ENCODE results near the gene CTNNBL1.

Gene CTNNBL1

DNA sequence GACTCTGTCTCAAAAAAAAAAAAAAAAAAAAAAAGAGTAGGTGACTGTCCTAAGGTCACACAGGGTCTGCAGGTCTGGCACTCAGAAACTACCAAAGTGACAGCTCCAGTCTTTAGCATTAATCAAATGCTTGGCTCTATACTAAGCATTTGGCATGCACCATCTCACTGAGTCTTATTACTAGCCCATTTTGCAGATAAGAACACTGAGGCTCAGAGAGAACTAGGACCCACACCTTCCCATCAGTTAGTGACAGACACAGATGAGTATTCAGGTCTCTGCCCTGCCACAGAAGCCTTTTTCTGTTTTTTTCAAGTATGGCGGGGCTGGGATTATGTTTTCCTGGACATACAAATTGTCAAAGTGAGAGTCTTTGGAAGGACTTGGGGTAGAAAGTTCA lies 186.0 kb downstream of the CTNNBL1 start:
- no peak for DNase-seq (ENCODE audit: low spot score)

DNA sequence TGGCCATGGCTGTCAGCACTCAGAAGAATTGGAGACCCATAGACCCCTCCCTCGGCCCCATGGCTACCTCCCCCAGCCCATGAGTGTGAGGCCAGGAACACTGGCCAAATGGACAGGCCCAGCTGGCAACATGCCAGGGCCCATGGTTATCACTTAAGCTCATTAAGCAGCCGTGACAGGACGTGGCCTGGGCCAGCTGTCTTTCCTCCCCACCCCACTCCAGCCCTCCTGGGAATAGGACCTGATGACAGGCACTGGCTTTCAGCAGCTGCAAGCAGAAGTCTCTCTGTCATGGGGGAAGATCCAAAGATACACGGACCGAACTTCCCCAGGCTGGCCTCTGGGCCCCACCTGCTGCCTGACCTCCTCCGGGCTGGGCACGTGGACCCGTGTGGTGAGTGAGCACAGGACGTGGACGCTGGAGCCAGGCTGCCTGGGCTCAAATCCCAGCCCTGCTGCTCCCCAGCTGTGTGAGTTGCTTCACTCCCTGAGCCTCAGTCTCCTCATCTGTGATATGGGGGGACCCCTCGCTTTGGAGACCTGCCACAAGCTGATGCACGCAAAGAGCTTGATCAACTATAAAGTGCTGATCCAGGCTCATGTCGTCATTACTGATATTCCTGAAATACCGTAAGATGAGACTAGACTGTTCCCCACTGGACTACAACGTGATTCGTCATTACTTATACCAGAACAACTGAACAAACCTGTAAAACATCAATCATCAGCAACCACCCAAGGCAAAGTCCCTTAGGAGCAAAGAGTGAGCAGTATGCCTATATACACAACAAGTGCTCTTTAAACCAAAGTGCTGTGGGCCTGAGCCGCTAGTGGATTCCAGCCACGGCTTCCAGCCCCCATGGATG lies 187.1 kb downstream of the CTNNBL1 start:
- DNase-seq (ENCODE audit: low spot score) = no peak

DNA sequence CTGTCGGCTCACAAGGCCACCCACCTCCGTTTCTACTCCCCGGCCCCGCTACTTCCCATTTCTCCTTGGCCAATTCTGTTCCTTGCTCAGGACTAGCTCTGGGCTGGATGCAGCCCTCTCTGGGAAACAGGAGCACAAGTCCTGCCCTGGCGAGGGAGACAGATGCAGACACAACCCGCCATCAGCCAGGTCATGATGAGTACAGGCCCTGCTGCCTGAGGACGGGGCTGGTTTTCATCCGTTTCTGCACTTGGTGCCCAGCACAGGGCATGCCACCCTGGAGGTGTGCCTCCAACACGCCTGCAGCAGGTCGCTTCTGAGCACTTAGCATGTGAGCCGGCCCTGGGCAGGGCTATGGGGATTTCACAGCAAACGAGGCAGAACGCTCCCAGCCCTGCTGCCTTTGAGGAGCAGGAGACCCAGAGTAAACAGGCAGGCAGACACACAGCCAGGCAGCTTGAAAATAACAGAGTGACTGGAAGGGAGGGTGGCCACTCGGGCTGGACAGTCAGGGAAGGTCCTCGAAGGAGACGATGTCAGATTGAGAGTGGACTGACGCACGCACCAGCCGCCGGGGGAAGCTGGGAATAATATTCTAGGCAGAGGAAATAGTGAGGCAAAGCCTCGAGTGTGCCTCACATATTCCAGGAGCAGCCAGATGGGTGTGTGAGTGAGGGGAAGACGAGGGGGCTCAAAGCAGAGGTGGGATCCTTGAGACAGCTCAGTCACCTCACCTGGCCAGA lies 187.9 kb downstream of the CTNNBL1 start:
- DNase-seq (ENCODE audit: low spot score) = no peak

DNA sequence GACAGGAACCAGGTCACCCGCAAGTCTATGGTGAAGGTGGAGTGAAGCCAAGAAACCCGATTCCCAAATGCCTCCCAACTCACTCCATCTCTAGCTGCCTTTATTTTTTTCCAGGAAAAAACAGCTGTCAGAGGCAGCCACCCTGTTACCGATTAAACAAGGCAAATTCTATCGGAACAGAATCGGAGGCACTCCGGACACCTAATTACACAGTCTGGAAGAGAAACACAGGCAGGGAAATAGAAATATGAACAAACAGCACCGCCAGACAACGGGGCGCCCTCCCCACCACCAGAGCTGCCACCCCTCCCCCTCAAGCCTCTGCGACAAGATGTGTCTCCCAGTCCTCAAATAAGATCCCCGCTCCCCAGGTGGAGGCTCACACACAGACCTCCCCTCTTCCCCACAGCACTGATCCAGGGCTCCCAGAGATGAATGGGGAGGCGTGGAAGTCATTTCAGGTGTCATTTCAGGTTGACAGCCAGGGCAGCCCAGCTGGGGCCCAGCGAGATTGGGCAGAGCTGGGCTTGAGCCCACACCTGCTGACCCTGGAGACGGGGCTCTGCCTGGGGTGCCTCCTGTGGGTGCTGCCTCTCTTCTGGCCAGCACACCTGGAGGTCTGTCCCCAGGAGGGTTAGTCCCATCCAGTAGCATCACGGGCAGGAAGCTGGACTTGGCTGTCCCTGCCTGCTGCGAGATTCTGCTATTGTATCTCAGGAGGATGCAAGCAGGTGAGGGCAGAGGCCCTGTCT lies 189.3 kb downstream of the CTNNBL1 start:
- DNase-seq (ENCODE audit: low spot score) = no peak

DNA sequence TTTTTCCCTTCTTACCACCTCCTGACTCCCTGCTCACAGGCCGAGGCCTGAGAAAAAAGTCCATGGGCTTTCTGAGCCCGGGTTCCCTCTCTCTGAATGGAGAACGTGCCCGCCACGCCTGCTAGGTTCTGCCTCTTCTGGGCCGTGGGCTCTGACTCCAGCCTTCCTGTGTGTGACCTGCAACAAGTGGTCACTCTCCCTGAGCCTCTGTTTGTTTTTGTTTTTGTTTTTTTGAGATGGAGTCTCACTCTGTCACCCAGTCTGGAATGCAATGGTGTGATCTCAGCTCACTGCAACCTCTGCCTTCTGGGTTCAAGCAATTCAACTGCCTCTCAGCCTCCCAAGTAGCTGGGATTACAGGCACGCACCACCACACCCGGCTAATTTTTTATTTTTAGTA lies 191.2 kb downstream of the CTNNBL1 start:
- DNase-seq (ENCODE audit: low spot score) = no peak

DNA sequence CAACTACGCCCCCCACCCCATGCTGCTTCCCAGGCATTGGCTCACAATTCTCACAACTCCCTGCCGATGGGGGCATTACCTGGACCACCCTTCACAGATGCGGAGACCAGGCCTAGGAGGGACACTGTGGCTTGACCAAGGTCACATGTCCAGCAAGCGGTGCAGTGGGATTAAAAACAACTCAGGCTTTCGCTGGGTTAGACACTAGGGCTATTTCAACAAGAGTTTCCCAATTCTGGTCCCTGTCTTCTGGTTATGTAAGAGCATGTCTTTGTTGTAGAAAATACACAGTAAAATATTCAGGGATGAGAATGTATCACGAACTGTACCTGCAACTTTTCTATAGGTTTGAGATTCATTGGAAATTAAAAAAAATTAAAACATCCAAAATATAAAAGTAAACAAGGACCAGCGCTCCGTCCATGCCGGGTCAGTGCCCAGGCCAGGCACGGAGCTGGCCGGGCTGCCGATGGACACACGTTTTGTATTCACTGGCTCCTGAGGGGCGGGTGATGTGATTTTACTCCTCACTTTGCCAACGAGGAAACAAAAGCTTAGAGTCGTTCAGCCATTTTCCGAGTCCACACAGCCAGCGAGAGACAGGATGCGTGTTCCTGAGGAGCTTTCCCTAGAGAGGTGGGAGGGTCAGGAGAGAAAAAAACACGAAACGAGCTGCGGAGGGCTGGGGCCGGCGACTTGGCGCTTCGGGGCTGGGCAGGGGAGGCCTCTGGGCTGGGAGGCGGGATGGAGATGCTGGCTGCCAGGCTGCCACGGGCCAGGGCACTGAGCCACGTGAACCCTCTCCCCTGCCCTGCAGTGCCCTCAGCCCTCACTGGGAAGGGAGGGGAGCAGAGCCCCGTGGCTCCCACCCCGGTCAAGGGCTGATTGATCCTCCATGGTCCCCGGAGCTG lies 192.0 kb downstream of the CTNNBL1 start:
- DNase-seq (ENCODE audit: low spot score) = no peak

DNA sequence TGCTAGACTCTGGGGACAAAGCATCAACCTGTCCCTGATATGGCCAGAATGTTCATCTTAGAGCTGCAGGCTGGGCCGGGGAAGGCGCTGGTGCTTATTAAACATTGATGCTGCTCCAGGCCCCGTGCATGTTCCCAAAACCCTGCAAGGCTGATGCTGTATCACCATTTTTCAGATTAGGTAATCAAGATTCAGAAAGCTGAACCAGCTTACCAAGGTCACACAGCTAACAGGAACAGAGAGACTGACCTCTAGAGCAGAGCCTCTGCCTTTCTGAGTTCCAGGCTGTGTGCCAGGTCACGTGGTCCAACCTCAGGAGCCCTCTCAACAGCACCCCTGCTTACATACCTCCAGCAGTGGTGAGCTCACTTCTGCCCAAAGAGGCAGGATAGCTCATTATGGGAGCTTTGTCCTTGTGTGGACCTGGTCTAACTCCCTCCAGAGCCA lies 193.0 kb downstream of the CTNNBL1 start:
- no peak for DNase-seq (ENCODE audit: low spot score)

DNA sequence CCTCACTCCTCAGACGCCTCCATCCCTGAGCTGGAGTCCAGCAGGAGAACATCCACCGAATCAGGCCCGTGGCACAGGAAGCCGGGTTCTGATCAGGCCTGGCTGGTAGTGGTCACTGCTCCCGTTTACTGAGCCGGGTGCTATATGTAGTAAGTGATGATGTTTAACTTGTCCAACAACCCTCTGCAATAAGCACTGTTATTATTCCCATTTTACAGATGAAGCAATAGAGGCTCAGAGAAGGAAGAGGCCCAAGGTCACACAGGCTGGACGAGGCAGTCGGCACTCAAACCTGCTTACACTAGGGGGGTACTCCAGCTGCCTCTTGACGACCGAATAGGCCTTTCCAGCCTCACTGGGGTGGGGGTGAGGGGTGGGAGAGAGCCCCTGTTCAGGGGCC lies 194.8 kb downstream of the CTNNBL1 start:
- no peak for DNase-seq (ENCODE audit: low spot score)

DNA sequence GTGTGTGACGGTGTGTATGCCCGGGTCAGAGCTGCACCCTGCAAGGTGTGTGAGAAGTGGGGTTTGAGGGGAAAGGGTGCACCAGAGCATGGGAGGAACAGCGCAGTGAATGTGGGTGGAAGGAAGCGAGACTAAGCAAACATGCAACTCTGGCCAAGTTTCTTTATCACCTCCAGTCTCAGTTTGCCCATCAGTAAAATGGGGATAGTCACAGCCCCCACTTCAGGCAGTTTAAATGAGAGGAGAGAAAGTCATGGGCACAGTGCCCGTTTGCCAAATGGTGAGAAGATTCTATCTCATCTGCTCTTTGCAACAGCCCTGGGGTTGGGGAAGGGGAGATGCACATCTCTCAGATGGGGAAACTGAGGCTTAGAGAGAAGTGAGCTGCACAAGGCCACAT lies 196.3 kb downstream of the CTNNBL1 start:
- DNase-seq (ENCODE audit: low spot score) = no peak

DNA sequence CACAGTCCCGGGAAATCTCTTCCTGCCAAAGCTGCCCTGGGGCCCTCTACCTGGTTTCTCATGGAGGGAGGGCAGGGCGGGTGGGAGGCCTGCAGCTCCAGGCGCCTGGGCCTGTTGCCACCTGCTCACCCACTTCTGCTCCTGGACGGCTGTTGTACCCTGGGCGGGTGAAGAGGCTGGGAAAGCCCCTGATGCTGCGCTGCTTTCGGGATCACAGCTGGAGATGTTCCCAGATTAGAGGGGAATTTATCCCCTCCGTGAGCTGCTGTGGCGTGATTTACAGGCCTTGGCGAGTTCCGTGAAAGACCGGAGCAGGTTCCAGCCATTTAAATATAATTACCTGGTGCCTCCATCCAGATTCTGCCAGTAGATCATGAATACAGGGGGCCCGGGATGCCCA lies 196.8 kb downstream of the CTNNBL1 start:
- no peak for DNase-seq (ENCODE audit: low spot score)

DNA sequence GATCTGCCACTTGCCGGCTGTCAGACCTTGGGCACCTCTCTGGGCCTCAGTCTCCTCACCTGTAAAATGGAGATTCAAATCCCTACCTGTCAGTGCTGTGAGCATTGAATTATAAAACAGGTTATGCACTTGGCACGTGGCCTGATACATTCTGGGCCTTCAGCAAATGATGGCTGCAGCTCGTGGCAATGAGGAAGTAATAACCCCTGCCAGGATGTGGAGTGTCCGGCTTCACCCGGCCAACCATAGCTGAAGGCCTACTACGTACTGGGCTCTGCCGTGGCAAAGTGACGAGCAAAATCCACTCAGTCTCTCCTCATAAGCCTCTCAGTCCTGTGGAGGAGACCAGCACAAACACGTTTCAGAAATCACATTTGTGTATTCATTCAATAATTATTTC lies 198.2 kb downstream of the CTNNBL1 start:
- no peak for DNase-seq (ENCODE audit: low spot score)

DNA sequence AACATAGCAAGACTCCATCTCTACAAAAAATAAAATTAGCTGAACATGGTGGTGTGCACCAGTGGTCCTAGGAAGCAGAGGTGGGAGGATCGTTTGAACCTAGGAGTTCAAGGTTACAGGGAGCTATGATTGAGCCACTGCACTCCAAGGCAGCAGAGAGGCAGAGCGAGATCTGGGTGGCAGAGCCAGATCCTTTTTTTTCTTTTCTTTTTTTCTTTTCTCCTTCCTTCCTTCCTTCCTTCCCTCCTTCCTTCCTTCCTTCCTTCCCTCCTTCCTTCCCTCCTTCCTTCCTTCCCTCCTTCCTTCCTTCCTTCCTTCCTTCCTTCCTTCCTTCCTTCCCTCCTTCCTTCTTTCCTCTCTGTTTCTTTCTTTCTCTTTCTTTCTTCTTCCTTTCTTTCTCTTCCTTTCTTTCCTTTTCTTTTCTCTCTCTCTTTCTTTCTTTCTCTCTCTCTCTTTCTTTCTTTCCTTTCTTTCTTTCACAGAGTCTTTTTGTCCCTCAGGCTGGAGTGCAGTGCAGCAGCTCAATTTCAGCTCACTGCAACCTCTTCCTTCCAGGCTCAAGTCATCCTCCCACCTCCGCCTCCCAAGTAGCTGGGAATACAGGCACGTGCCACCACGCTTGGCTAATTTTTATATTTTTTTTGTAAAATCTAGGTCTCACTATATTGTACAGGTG lies 199.9 kb downstream of the CTNNBL1 start:
- no peak for DNase-seq (ENCODE audit: low spot score)

DNA sequence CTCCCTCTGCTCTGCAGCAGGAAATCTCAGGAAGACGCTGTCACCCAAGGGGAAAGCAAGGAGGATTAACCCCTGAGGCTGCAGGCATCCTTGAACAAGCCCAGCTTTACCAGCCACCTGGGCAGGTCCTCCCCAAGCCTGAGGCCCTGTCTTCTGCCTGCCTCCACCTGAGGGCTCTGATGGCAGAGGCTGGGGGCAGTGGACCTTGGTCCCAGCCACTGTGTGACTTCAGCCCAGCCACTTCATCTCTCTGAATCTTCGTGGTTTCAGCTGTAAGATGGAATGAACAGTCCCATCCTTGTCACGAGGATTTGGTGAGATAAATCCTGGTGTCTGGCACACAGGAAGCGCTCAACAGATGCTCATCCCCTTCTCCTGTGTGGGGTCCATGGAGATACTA lies 200.6 kb downstream of the CTNNBL1 start:
- no peak for DNase-seq (ENCODE audit: low spot score)

DNA sequence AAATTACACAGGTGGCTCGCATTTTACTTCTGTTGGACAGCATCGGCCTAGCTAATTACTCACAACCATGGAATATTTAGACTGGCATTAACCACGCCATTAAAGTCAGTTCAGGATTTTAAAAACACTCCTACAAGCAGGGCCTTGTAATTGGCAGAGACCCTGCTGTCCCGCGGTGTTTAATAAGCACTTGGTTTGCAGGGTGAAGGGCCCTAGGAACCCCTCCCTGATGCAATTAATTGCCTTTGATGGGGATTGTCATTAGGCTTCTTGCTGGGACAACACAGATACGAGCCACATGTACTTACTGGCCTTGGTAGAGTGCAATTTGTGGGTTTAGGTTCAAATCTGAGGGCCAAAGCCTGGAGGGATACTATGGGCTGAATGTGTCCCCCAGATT lies 201.3 kb downstream of the CTNNBL1 start:
- no peak for DNase-seq (ENCODE audit: low spot score)

DNA sequence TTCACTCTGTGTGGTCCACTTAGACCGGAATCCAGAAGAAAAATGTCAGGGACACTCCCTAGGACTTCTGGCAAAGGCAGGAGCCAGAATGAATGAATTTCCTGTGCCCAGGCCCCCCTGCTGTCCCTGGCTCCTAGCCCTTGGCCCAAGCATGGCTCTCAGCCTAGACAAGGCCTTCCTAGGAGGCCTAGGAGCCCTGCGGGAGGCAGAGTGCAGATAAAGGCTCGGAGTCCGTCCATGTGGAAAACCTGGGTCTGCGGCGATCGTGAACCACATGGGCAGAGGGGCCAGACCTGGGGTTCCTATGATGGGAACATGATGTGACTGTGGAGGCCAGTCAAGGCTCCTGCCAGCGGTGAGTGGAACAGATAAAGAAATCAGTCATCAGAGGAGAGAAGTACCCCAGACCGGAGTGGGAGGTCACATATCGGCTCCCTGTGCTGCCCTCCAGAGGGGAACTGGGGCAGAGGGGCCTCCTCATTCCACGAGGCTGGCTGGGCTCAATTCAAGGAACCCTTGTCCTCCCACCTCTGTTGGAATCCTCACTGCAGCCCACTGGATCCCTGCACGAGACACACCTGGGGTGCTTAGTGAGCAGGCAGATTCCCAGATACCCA lies 203.2 kb downstream of the CTNNBL1 start:
- DNase-seq (ENCODE audit: low spot score) = no peak

DNA sequence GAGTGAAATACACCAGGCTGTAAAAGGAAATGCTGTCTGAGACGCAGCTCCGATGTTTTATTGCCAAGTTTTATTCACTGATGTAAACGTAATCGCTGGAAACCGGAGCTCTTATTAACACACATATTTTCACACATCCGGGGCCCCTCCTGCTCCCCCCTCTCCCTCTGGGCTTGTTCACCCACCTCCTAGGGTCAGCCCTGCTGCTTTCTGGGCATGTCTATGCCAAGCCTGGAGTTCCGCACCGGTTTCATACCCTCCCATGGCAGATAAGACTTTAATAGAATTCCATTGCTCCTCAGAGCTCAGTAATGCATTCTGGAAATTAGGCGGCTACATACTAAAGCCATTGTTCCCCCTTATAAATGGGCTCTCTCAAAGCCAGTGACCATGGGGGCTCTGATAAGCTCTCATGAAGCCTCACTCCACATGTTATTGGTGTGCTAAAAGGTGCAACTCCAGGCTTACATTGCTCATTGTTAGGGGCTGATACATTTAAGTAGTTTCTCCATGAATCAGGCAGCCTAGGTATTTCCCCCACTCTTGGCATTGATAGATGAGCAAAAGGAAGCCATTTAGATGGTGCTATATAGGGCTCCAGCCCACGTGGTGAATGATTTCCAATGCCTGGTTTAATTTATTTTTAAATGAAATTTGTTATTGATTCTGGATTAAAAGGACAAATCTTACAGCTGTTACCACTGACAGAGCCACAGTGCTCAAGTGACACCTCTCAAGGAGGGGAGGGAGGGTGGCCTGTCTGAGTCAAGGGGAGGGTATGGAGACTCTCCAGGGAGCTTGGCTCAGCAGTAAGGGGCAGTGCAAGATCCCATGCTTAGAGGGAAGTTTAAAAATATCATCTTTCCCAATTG lies 204.6 kb downstream of the CTNNBL1 start:
- peak; percentile 38 for DNase-seq (ENCODE audit: low spot score)

DNA sequence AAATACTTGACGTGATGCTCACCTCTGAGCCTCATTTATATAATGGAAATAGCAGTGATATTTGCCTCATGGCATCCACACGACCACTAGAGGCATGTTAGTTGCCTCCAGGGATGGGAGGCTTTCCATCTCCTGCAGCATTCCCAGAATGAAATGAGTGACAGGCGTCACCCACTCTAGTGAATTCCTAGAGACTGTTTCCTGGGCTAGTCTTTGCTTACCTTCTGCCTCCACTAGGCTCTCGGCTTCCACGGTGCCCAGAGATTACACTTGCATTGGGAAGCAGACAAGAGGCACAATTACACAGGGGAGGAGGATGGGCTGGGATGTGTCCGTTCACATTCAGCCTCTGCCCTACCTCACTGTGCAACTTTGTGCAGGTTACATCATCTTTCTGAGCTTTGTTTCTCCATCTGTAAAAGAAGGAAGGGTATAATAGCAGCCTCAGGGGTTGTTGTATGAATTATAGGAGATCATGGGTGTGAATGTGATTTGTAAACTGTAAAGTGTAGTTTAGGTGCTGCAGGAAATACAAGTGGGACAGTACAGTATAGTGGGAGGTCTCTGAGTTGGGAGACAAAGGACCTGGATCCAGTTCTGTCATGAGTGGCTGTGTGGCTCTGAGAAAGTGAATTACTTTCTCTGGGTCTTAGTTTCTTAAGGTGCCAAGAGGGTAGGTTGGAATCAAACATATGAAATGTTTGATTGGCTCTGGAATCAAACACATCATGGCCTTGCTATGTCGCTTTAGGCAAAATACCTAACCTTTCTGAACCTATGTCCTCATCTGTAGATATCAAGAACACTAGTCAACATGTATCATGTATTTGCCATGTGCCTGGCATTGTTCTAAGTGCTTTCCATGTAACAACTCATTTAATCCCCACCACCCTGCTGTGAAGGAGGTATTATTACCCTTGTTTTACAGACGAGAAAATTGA lies 205.5 kb downstream of the CTNNBL1 start:
- DNase-seq (ENCODE audit: low spot score) = no peak

DNA sequence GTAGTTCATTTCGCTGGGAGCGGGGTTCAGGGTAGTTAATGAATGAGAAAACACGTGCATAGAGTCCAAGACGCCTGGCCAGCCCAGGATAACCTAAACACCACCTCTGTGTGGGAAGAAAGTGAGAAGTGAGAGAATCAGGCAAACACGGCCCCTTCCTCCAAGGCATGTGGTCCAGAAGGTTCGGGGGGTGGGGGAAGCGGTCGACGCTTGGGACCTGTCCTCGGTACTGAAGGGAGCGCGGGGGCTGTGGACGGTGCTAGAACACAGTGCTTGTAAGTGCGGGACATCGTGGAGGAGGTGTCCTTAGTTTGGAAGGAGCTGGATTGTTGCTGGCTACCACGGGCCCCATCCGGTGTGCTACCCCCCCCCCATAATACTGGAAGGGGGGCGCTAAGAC lies 207.4 kb downstream of the CTNNBL1 start:
- no peak for DNase-seq (ENCODE audit: low spot score)

Measured in globus pallidus (tissue), 1 donor.